ENCODE measurements around the gene KRT81.

DNA sequence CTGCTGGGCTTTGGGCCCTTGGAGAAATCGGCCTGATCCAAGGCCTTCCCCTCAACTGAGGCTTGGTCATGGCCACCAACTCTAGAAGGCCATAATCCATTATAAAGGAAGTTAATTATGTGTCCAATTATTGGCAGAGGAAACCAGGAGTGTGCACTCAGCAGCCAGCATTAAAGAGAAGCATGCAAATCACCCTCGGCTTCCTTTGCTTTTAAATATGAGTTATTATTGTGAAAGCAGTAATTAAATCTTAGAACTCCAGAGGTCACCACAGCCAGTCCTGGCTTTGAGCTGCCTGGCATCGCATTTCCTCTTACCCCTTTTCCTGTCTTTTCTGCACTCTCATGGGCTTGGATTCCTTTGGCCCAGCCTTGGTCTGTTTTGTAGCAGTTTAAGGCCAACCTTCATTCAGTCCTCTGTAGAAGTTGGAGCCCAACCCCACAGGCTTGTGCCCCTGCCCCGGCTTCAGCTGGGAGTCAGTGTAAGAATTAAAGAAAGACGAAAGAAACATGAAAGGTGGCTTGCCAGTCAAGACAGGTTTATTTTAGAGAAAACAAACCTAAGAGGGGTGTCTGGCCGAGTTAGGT is 31.6 kb downstream of the KRT81 start:
- TF ChIP-seq CTCF (conservative IDR thresholded peaks at IDR 0.05) (no peak), EZH2 (IDR thresholded peaks at IDR 0.05; ENCODE audit: low read depth) (no peak)

Measured in PC-9 (cell line).